Measurements from ENCODE around the gene TIGAR. TPM values are rescaled to one million over a fixed set of nuclear protein-coding genes. Genes with fewer than 3 reads are reported as not detected.

The TIGAR gene
- total and polyA plus RNA-seq, 3 donors from 2014 or later = 5.1 to 14.6 (median 14.2) TPM

DNA sequence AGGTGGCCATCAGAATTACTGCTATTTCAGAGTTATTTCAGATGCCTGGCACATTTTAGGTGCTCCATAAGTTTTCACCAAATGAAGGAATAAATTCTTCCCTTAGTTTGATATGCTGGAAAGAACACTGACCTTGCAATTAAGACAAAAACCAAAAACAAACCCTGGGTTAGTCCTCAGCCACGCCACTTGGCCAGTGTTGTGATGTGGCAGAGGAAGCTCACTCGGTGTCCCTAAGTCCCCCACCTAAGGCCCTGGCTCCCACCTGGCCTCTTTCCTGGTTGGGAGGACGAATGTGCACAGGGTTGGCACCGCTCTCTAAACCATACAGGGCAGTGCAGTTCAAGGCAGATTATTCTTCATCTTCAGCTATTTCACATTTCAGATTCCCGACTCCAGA is 72.2 kb downstream of the TIGAR start:
- Histone ChIP-seq H3K9me3 (no peaks in the 10 kb centered on the region), H3K27me3 (no peaks in the 10 kb centered on the region), H3K27ac (no peak overlapping the region), H3K36me3 (ENCODE audit: low read depth, missing control alignments) (no peaks in the 10 kb centered on the region), H3K4me1 (no peaks in the 10 kb centered on the region), H3K4me3 (no peak overlapping the region)
- TF ChIP-seq POLR2A (IDR thresholded peaks at IDR 0.05) = no peak
- TF ChIP-seq CTCF (IDR thresholded peaks at IDR 0.05) = no peak
- WGBS, 2 donors = 75 to 82% methylated on average over 5 of the region's 5 CpGs
- intact Hi-C loops (cut with DNase I; ENCODE audit: low total_unique reads) = no loop called here
- no peak for DNase-seq

GRCh38 chr12:4395818-4396217 is 74.8 kb downstream of the TIGAR start:
- intact Hi-C loops (cut with DNase I; ENCODE audit: low total_unique reads) = no loop called here
- TF ChIP-seq CTCF (IDR thresholded peaks at IDR 0.05) = no peak
- TF ChIP-seq POLR2A (IDR thresholded peaks at IDR 0.05) = no peak
- WGBS, 2 donors = 76 to 78% methylated on average over 2 of the region's 2 CpGs
- Histone ChIP-seq H3K27me3 (no peaks in the 10 kb centered on the region), H3K4me1 (no peaks in the 10 kb centered on the region), H3K4me3 (no peak overlapping the region), H3K9me3 (no peaks in the 10 kb centered on the region), H3K36me3 (ENCODE audit: low read depth, missing control alignments) (no peaks in the 10 kb centered on the region), H3K27ac (no peak overlapping the region)
- DNase-seq = no peak

DNA sequence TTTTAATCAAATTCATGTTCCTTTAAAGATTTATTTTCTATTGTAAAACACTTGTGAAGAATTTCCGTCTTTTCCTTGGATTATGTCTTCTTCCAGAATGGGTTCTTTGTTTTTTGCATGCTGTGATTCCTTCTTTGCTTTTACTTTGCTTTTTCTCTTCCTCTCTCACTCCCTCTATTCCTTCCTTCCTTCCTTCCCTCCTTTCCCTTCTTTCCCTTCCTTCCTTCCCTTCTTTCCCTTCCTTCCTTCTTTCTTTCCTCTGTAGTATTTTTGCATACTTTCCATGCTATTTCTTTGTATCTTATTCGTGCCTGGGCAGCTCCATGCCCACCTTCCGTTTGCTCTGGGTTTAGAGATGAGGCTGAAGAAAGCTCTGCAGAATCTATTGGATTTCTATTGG is 80.1 kb downstream of the TIGAR start:
- no peak for DNase-seq
- 78 to 89% methylated on average over 3 of the region's 3 CpGs for whole genome bisulfite sequencing, 2 donors
- Histone ChIP-seq H3K27ac (no peak overlapping the region), H3K9me3 (no peaks in the 10 kb centered on the region), H3K27me3 (no peaks in the 10 kb centered on the region), H3K4me3 (no peak overlapping the region), H3K4me1 (no peaks in the 10 kb centered on the region), H3K36me3 (ENCODE audit: low read depth, missing control alignments) (no peaks in the 10 kb centered on the region)
- intact Hi-C loops (cut with DNase I; ENCODE audit: low total_unique reads) = no loop called here
- TF ChIP-seq POLR2A (IDR thresholded peaks at IDR 0.05) (no peak), CTCF (IDR thresholded peaks at IDR 0.05) (no peak)

DNA sequence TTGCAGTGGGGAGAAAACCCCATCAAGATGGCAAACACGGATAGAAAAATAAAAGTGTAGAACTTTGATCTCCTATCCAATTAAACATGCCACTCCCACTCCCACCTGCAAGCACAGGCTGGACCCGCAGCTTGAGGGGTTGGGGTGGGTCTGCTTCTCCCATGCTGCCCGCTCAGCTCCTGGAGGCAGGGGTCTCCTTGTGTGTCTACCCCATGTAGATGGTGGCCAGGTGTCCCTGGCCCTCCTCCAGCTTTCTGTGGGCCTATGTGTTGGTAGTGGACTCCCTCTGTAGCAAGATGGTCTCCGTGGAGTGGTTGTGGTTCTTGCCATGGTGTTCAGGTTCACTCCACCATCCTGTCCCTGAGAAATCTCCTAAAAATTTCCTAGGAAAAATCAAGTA is 82.0 kb downstream of the TIGAR start:
- intact Hi-C loops (cut with DNase I; ENCODE audit: low total_unique reads) = no loop called here
- H3K27ac ChIP-seq = no peak overlapping the region
- no peak overlapping the region for H3K4me3 ChIP-seq
- no peaks in the 10 kb centered on the region for H3K4me1 ChIP-seq
- H3K27me3 ChIP-seq = no peaks in the 10 kb centered on the region
- DNase-seq = no peak
- 83 to 84% methylated on average over 4 of the region's 4 CpGs for WGBS, 2 donors
- H3K36me3 ChIP-seq (ENCODE audit: low read depth, missing control alignments) = no peaks in the 10 kb centered on the region
- no peak for TF ChIP-seq CTCF (IDR thresholded peaks at IDR 0.05)
- TF ChIP-seq POLR2A (IDR thresholded peaks at IDR 0.05) = no peak
- H3K9me3 ChIP-seq = no peaks in the 10 kb centered on the region

Other genes starting within 250 kb of the TIGAR start
- gene CCND2, start 47.5 kb upstream of the TIGAR start, total RNA-seq = 10 to 100 TPM; 19.9 to 21.3 TPM
- gene CCND2, start 47.5 kb upstream of the TIGAR start, polyA plus RNA-seq (ENCODE audit: insufficient read depth, low read depth, low replicate concordance) = 7.9 TPM
- not detected for gene FGF23, start 58.5 kb downstream of the TIGAR start, total RNA-seq
- 0.12 TPM for gene FGF23, start 58.5 kb downstream of the TIGAR start, polyA plus RNA-seq (ENCODE audit: insufficient read depth, low read depth, low replicate concordance)
- gene FGF6, start 124.6 kb downstream of the TIGAR start, total RNA-seq = not detected
- gene FGF6, start 124.6 kb downstream of the TIGAR start, polyA plus RNA-seq (ENCODE audit: insufficient read depth, low read depth, low replicate concordance) = not detected
- gene RAD51AP1, start 217.7 kb downstream of the TIGAR start, total RNA-seq = 10 to 100 TPM; 17.0 to 19.4 TPM
- 21.9 TPM for gene RAD51AP1, start 217.7 kb downstream of the TIGAR start, polyA plus RNA-seq (ENCODE audit: insufficient read depth, low read depth, low replicate concordance)
- gene DYRK4, start 241.0 kb downstream of the TIGAR start, total RNA-seq = 100 to 1,000 TPM in 1 of 2 donors, 10 to 100 TPM in 1; 91.2 to 138 TPM
- 189 TPM for gene DYRK4, start 241.0 kb downstream of the TIGAR start, polyA plus RNA-seq (ENCODE audit: insufficient read depth, low read depth, low replicate concordance)